Measurements from ENCODE around the gene ADARB2.

ADARB2 gene

GRCh38 chr10:1737222-1738061 is at the start of gene ADARB2:
Gene ADARB2, minus strand, starts transcription at chr10:1737525.
- CTCF ChIA-PET, result interaction anchor here (0.8 to 1.8 kb wide), 2 partner anchors 13 to 17 kb away, joined by 3 to 7 read pairs; no protein-coding TSS in a partner anchor
- POLR2A ChIA-PET, result interaction anchor here (0.6 to 1.5 kb wide), 4 partner anchors 22 to 688 kb away, joined by 3 to 4 read pairs (median 4); partner anchors contain the start of gene IDI1
- no peak for TF ChIP-seq ZNF473 (tag by site-specific recombination; IDR thresholded peaks at IDR 0.05)
- TF ChIP-seq ZNF114 (tag by site-specific recombination; IDR thresholded peaks at IDR 0.05), result no peak
- TF ChIP-seq SP2 (tag by site-specific recombination; IDR thresholded peaks at IDR 0.05), result peak; percentile 80
- no peak for TF ChIP-seq ZNF670 (tag by site-specific recombination; IDR thresholded peaks at IDR 0.05; ENCODE audit: low read depth)
- peak; percentile 35; the same call in 1 of the 2 replicates for TF ChIP-seq ZBTB20 (tag by site-specific recombination; IDR thresholded peaks at IDR 0.05)
- TF ChIP-seq GLIS1 (tag by site-specific recombination; IDR thresholded peaks at IDR 0.05), result peak; percentile 13; the same call in 1 of the 2 replicates
- TF ChIP-seq ZSCAN23 (tag by site-specific recombination; IDR thresholded peaks at IDR 0.05), result no peak
- TF ChIP-seq ZBTB49 (tag by site-specific recombination; IDR thresholded peaks at IDR 0.05; ENCODE audit: low read depth), result no peak
- no peak for TF ChIP-seq TCF7L2 (IDR thresholded peaks at IDR 0.05; ENCODE audit: borderline replicate concordance, low read depth, low read length)
- TF ChIP-seq ZBTB17 (tag by site-specific recombination; IDR thresholded peaks at IDR 0.05), result peak; percentile 92
- TF ChIP-seq ZBTB26 (tag by site-specific recombination; optimal IDR thresholded peaks at IDR 0.05), result peak; percentile 21
- no peak for TF ChIP-seq ZNF19 (tag by site-specific recombination; IDR thresholded peaks at IDR 0.05; ENCODE audit: low read depth)
- TF ChIP-seq ZNF600 (tag by site-specific recombination; IDR thresholded peaks at IDR 0.05), result 0 out of 2 replicates have a peak, but pooled peaks have one; percentile 19
- TF ChIP-seq ZBTB8A (tag by site-specific recombination; IDR thresholded peaks at IDR 0.05), result 0 out of 2 replicates have a peak, but pooled peaks have one; percentile 15
- peak; percentile 66 for TF ChIP-seq OSR2 (tag by site-specific recombination; IDR thresholded peaks at IDR 0.05)
- no peak for TF ChIP-seq ZNF610 (tag by site-specific recombination; IDR thresholded peaks at IDR 0.05; ENCODE audit: borderline replicate concordance)
- 0 out of 2 replicates have a peak, but pooled peaks have one; percentile 12 for TF ChIP-seq ZNF394 (tag by site-specific recombination; IDR thresholded peaks at IDR 0.05; ENCODE audit: borderline replicate concordance)
- H3K9me3 ChIP-seq (ENCODE audit: control insufficient read depth, insufficient read depth, low read depth, low read length), result no peaks in the 10 kb centered on the region
- no peaks in the 10 kb centered on the region for H3K4me1 ChIP-seq (ENCODE audit: control insufficient read depth, insufficient read depth, low read length)
- H3K27ac ChIP-seq (ENCODE audit: extremely low read depth, low read depth, low read length), result no peak within 1 kb of the TSS; the same call in 1 of the 2 replicates
- no peaks in the 10 kb centered on the region for H3K36me3 ChIP-seq (ENCODE audit: control insufficient read depth in 2 of 2, insufficient read depth in 1 of 2, low read length in 2 of 2)
- peak within 1 kb of the TSS; percentile 44 for H3K4me3 ChIP-seq (ENCODE audit: low read depth, low read length)

GRCh38 chr10:1785835-1786234 is 48.5 kb upstream of the ADARB2 start:
- no peak for TF ChIP-seq ZNF626 (tag by site-specific recombination; IDR thresholded peaks at IDR 0.05)
- no peak for TF ChIP-seq ZNF629 (tag by site-specific recombination; IDR thresholded peaks at IDR 0.05)
- no peak for TF ChIP-seq ZNF354C (tag by site-specific recombination; IDR thresholded peaks at IDR 0.05; ENCODE audit: borderline replicate concordance, low read depth)
- no peak for TF ChIP-seq ZNF654 (tag by site-specific recombination; IDR thresholded peaks at IDR 0.05; ENCODE audit: low read depth)
- no peak for TF ChIP-seq SP7 (tag by site-specific recombination; IDR thresholded peaks at IDR 0.05)
- TF ChIP-seq ZNF202 (tag by site-specific recombination; IDR thresholded peaks at IDR 0.05; ENCODE audit: borderline replicate concordance), result no peak
- TF ChIP-seq ZNF37A (tag by site-specific recombination; IDR thresholded peaks at IDR 0.05), result no peak
- no peak for TF ChIP-seq BCL6B (tag by site-specific recombination; IDR thresholded peaks at IDR 0.05)
- no peak overlapping the region for H3K27ac ChIP-seq (ENCODE audit: extremely low read depth, low read depth, low read length)
- H3K4me1 ChIP-seq (ENCODE audit: control insufficient read depth, insufficient read depth, low read length), result no peaks in the 10 kb centered on the region
- ChIA-PET CTCF (no interaction called here), POLR2A (no interaction called here)
- H3K4me3 ChIP-seq (ENCODE audit: low read depth, low read length), result no peak overlapping the region
- no peaks in the 10 kb centered on the region for H3K36me3 ChIP-seq (ENCODE audit: control insufficient read depth in 2 of 2, insufficient read depth in 1 of 2, low read length in 2 of 2)
- H3K9me3 ChIP-seq (ENCODE audit: control insufficient read depth, insufficient read depth, low read depth, low read length), result no peaks in the 10 kb centered on the region
